HEK293T (cell line): ENCODE results near the gene OR7D4.

Experiments used
- ARNT ChIP-seq: fragments of 450-650 bp; IDR thresholded peaks from 2 replicates; pipeline ENCODE4 v1.6.1; 2017; ENCODE audit warnings: mild to moderate bottlenecking
- FOXA1 ChIP-seq: fragments of 450-650 bp; IDR thresholded peaks from 2 replicates; pipeline ENCODE4 v1.6.1; 2016; ENCODE audit warnings: mild to moderate bottlenecking
- FOXK2 ChIP-seq: fragments of 450-650 bp; IDR thresholded peaks from 2 replicates; pipeline ENCODE4 v1.6.1; 2016; ENCODE audit warnings: mild to moderate bottlenecking
- FOXM1 ChIP-seq: fragments of 450-650 bp; IDR thresholded peaks from 2 replicates; pipeline ENCODE4 v1.6.1; 2017; ENCODE audit warnings: mild to moderate bottlenecking, borderline replicate concordance
- LEF1 ChIP-seq: fragments of 450-650 bp; IDR thresholded peaks from 2 replicates; pipeline ENCODE4 v1.6.1; 2017; ENCODE audit warnings: mild to moderate bottlenecking, borderline replicate concordance
- NFRKB ChIP-seq: fragments of 450-650 bp; IDR thresholded peaks from 2 replicates; pipeline ENCODE4 v1.6.1; 2016; ENCODE audit warnings: mild to moderate bottlenecking, moderate library complexity
- SP1 ChIP-seq: fragments of 450-650 bp; IDR thresholded peaks from 2 replicates; pipeline ENCODE4 v1.6.1; 2017
- SUZ12 ChIP-seq: fragments of 450-650 bp; IDR thresholded peaks from 2 replicates; pipeline ENCODE4 v1.6.1; 2016; ENCODE audit warnings: mild to moderate bottlenecking
- ZNF384 ChIP-seq: fragments of 450-650 bp; IDR thresholded peaks from 2 replicates; pipeline ENCODE4 v1.6.1; 2016

GRCh38 chr19:9219489-9219888 lies at the start of gene OR7D4:
- TF ChIP-seq ZNF384 (no peak), ARNT (no peak), SP1 (no peak), FOXA1 (no peak), FOXK2 (no peak), NFRKB (no peak), FOXM1 (no peak), LEF1 (no peak), SUZ12 (no peak)
